HepG2 (cell line): ENCODE data around the gene CDYL. TPM values are rescaled to one million over a fixed set of nuclear protein-coding genes. Genes with fewer than 3 reads are reported as not detected.
A peak's percentile ranks its signal among the peaks of the same experiment; 100 is the strongest.

Experiments used
- ATF5 ChIP-seq: sonication (generic); formaldehyde crosslinking; IDR thresholded peaks from 2 replicates; pipeline ENCODE4 v1.4.0; 2020; ENCODE audit warnings: mild to moderate bottlenecking, low read depth, missing genetic modification reagents
- ATF7-NPFF ChIP-seq: sonication (generic); formaldehyde crosslinking; IDR thresholded peaks from 2 replicates; pipeline ENCODE4 v1.8.1; 2023; ENCODE audit warnings: mild to moderate bottlenecking, low read depth, missing genetic modification reagents, moderate library complexity
- FOXO1 ChIP-seq: sonication (generic); formaldehyde crosslinking; IDR thresholded peaks from 2 replicates; pipeline ENCODE4 v1.4.0; 2020; ENCODE audit warnings: missing genetic modification reagents
- FOXP4 ChIP-seq: sonication (generic); formaldehyde crosslinking; IDR thresholded peaks from 2 replicates; pipeline ENCODE4 v1.4.0; 2020; ENCODE audit warnings: missing genetic modification reagents
- GMEB1 ChIP-seq: sonication (generic); formaldehyde crosslinking; IDR thresholded peaks from 2 replicates; pipeline ENCODE4 v1.5.1; 2020; ENCODE audit warnings: missing genetic modification reagents, mild to moderate bottlenecking, borderline replicate concordance
- JUN ChIP-seq: sonication (generic); formaldehyde crosslinking; IDR thresholded peaks from 2 replicates; pipeline ENCODE4 v1.4.0; 2020; ENCODE audit warnings: mild to moderate bottlenecking, missing genetic modification reagents
- NBN ChIP-seq: fragments of 450-650 bp; conservative IDR thresholded peaks from 2 replicates; pipeline ENCODE4 v1.6.1; 2017
- RAD21 ChIP-seq: fragments of 450-650 bp; formaldehyde crosslinking; IDR thresholded peaks from 2 replicates; pipeline ENCODE4 v1.5.0; 2020; ENCODE audit warnings: mild to moderate bottlenecking
- SIN3A ChIP-seq: IDR thresholded peaks from 2 replicates; pipeline ENCODE4 v1.6.1; 2011; ENCODE audit warnings: low read depth, mild to moderate bottlenecking, control low read depth, low read length, borderline replicate concordance
- SKI ChIP-seq: fragments of 450-650 bp; IDR thresholded peaks from one replicate; pipeline ENCODE4 v1.6.1; 2018; ENCODE audit warnings: mild to moderate bottlenecking; ENCODE audit not compliant: partially characterized antibody
- TRIM22 ChIP-seq: fragments of 450-650 bp; IDR thresholded peaks from 2 replicates; pipeline ENCODE4 v1.6.1; 2017
- ZBTB3 ChIP-seq: sonication (generic); formaldehyde crosslinking; IDR thresholded peaks from 2 replicates; pipeline ENCODE4 v1.4.0; 2020; ENCODE audit warnings: low read depth, mild to moderate bottlenecking, moderate library complexity, missing genetic modification reagents, borderline replicate concordance
- ZBTB44 ChIP-seq: sonication (generic); formaldehyde crosslinking; IDR thresholded peaks from 2 replicates; pipeline ENCODE4 v1.4.0; 2020; ENCODE audit warnings: missing genetic modification reagents
- ZFX ChIP-seq: sonication (generic); formaldehyde crosslinking; IDR thresholded peaks from 2 replicates; pipeline ENCODE4 v1.4.0; 2020; ENCODE audit warnings: mild to moderate bottlenecking, low read depth, missing genetic modification reagents, moderate library complexity
- ZNF296 ChIP-seq: sonication (generic); formaldehyde crosslinking; conservative IDR thresholded peaks from 2 replicates; pipeline ENCODE4 v1.5.0; 2020; ENCODE audit warnings: mild to moderate bottlenecking, missing genetic modification reagents
- ZNF383 ChIP-seq: sonication (generic); formaldehyde crosslinking; IDR thresholded peaks from 2 replicates; pipeline ENCODE4 v1.4.0; 2020; ENCODE audit warnings: missing genetic modification reagents, mild to moderate bottlenecking, borderline replicate concordance
- ZNF530 ChIP-seq: sonication (generic); formaldehyde crosslinking; IDR thresholded peaks from 2 replicates; pipeline ENCODE4 v1.5.0; 2020; ENCODE audit warnings: low read depth, mild to moderate bottlenecking, missing genetic modification reagents
- ZNF580 ChIP-seq: IDR thresholded peaks from 2 replicates; pipeline ENCODE4 v1.6.1; 2016; ENCODE audit warnings: low read depth, borderline replicate concordance
- ZNF672 ChIP-seq: sonication (generic); formaldehyde crosslinking; IDR thresholded peaks from 2 replicates; pipeline ENCODE4 v1.8.1; 2022; ENCODE audit warnings: missing genetic modification reagents
- ZNF746 ChIP-seq: sonication (generic); formaldehyde crosslinking; IDR thresholded peaks from 2 replicates; pipeline ENCODE4 v1.8.0; 2022; ENCODE audit warnings: mild to moderate bottlenecking, missing genetic modification reagents
- polyA plus RNA-seq, 8 experiments: library from polyadenylated mRNA; depleted of rRNA in 3 of 8; stranded (reverse) in 7 of 8; unstranded in 1 of 8; fragments of >200 nt; fragmentation: Illumina TruSeq in 4 of 8; extraction: Trizol in 4 of 8; gene quantifications; 2 replicates each; pipeline versions ENCODE4 v1.2.1 to v1.2.3, GENCODE V29; 2011 to 2016; ENCODE audit warnings: low read depth in 4 of 8, missing spikeins in 1 of 8, mixed read lengths in 1 of 8; ENCODE audit not compliant: insufficient read depth in 1 of 8
- total RNA-seq, 5 experiments: library from RNA; depleted of rRNA; stranded (reverse); fragments of >200 nt; fragmentation: Illumina TruSeq; extraction: Trizol; gene quantifications; 2 replicates each; pipeline ENCODE4 v1.2.3, GENCODE V29; 2016; ENCODE audit warnings: low read depth in 1 of 5

CDYL gene
- total and polyA plus RNA-seq, 2 of the 13 experiments (the other 11 are each of a cell fraction or from before 2014, with no cell fraction given): 22.8 to 105 TPM

- TF ChIP-seq GMEB1 (peak; percentile 93), TRIM22 (no peak), ZBTB3 (CRISPR knock-in tag) (no peak), ZBTB44 (CRISPR knock-in tag) (no peak; the same call in 1 of the 2 replicates), NBN (no peak), ZNF296 (no peak), SKI (no peak), ZNF580 (CRISPR knock-in tag) (peak; percentile 85; the same call in 1 of the 2 replicates), JUN (CRISPR knock-in tag) (no peak), ZFX (CRISPR knock-in tag) (peak; percentile 93), FOXP4 (CRISPR knock-in tag) (peak; percentile 63), RAD21 (CRISPR knock-in tag) (peak; percentile 60; the same call in 1 of the 2 replicates), ZNF672 (CRISPR knock-in tag) (no peak), ATF5 (CRISPR knock-in tag) (no peak; the same call in 1 of the 2 replicates), ATF7-NPFF (CRISPR knock-in tag) (peak; percentile 74; the same call in 1 of the 2 replicates), ZNF383 (CRISPR knock-in tag) (0 out of 2 replicates have a peak, but pooled peaks have one; percentile 13), ZNF746 (CRISPR knock-in tag) (peak; percentile 18; the same call in 1 of the 2 replicates), SIN3A (no peak; the same call in none of the 2 replicates), ZNF530 (no peak), FOXO1 (0 out of 2 replicates have a peak, but pooled peaks have one; percentile 29)
Observed at GRCh38 chr6:5003604-5004372, 227.6 kb downstream of the CDYL start, which contains the start of gene RPP40 (continued).
